Breast epithelium (tissue), 4 donors: ENCODE data around the gene PAQR6. TPM values are rescaled to one million over a fixed set of nuclear protein-coding genes. Genes with fewer than 3 reads are reported as not detected.

Experiments
- DNase-seq, 2 donors: peaks; one replicate each; pipeline ENCODE4 v3.0.0-alpha.2; 2019; ENCODE audit warnings: low spot score in 2 of 2
- H3K27ac ChIP-seq, 2 donors: fragments of 200-600 bp; sonication (generic) in 1 of 2; one replicate each; pipeline ENCODE4 v1.5.1; 2016 to 2019; ENCODE audit warnings: mild to moderate bottlenecking in 1 of 2
- H3K27me3 ChIP-seq, 2 donors: fragments of 200-600 bp; sonication (generic) in 1 of 2; one replicate each; pipeline versions ENCODE4 v1.5.1 to v1.6.0; 2017 to 2019; ENCODE audit warnings: control low read depth in 1 of 2, mild to moderate bottlenecking in 1 of 2
- H3K36me3 ChIP-seq: fragments of 200-600 bp; one replicate; pipeline ENCODE4 v1.5.1; 2019
- H3K4me1 ChIP-seq, 2 donors: fragments of 200-600 bp; sonication (generic); one replicate each; pipeline ENCODE4 v1.5.1; 2016 to 2019; ENCODE audit warnings: control low read depth in 1 of 2
- H3K4me3 ChIP-seq, 3 donors: fragments of 200-600 bp; sonication (generic); 1 replicate in 2 of 3; 2 replicates in 1 of 3; pipeline ENCODE4 v1.5.1; 2016 to 2019; ENCODE audit warnings: mild to moderate bottlenecking in 3 of 3, moderate library complexity in 2 of 3
- H3K9me3 ChIP-seq, 2 donors: fragments of 200-600 bp; sonication (generic) in 1 of 2; one replicate each; pipeline ENCODE4 v1.5.1; 2016 to 2019; ENCODE audit warnings: control low read depth in 1 of 2
- CTCF ChIP-seq, 3 donors: fragments of 450-650 bp; IDR thresholded peaks; one replicate each; pipeline ENCODE4 v1.5.1; 2016 to 2017; ENCODE audit warnings: antibody characterized with exemption in 3 of 3, mild to moderate bottlenecking in 3 of 3, moderate library complexity in 3 of 3
- POLR2A ChIP-seq: fragments of 450-650 bp; IDR thresholded peaks from one replicate; pipeline ENCODE4 v1.6.1; 2016; ENCODE audit warnings: antibody characterized with exemption, mild to moderate bottlenecking, moderate library complexity
- POLR2AphosphoS5 ChIP-seq, 3 donors: sonication (generic); formaldehyde crosslinking; IDR thresholded peaks; one replicate each; pipeline ENCODE4 v1.6.1; 2017; ENCODE audit warnings: antibody characterized with exemption in 3 of 3
- intact Hi-C: fragments of 100-400 bp; cut with DNase I; formaldehyde crosslinking; loops from one replicate; pipeline ENCODE4 v1.15.1; 2023; ENCODE audit warnings: low total_unique reads
- total RNA-seq, 3 donors: library from RNA; depleted of rRNA; stranded (reverse); fragments of >200 nt; gene quantifications; one replicate each; pipeline ENCODE4 v1.1.0, GENCODE V29; 2016

PAQR6 gene
- total RNA-seq, 3 donors from 2014 or later, result 1.8 to 3.9 (median 2.5) TPM

GRCh38 chr1:156194300-156194652 is 53.6 kb downstream of the PAQR6 start:
- no peak for DNase-seq
- H3K4me1 ChIP-seq, result no peaks in the 10 kb centered on the region
- intact Hi-C loops, result no loop called here
- TF ChIP-seq CTCF (IDR thresholded peaks at IDR 0.05) (no peak), POLR2A (no peak), POLR2AphosphoS5 (IDR thresholded peaks at IDR 0.05) (no peak)
- no peaks in the 10 kb centered on the region for H3K27me3 ChIP-seq
- no peaks in the 10 kb centered on the region for H3K9me3 ChIP-seq
- H3K27ac ChIP-seq, result peak overlapping the region; percentile 78 to 85
- H3K4me3 ChIP-seq, result peak overlapping the region; percentile 74 to 93 (median 82)
- no peaks in the 10 kb centered on the region for H3K36me3 ChIP-seq

GRCh38 chr1:156193488-156194299 is 54.2 kb downstream of the PAQR6 start, which contains the start of gene SLC25A44:
TSS of gene SLC25A44 (plus strand) at chr1:156194104. CDS start at chr1:156199848, 5,744 bp downstream.
- no peaks in the 10 kb centered on the region for H3K9me3 ChIP-seq
- DNase-seq, result peak; percentile 95 to 98
- no peaks in the 10 kb centered on the region for H3K27me3 ChIP-seq
- H3K36me3 ChIP-seq, result no peaks in the 10 kb centered on the region
- TF ChIP-seq POLR2A (peak; percentile 76), CTCF (IDR thresholded peaks at IDR 0.05) (peak; percentile 45 to 57 (median 48)), POLR2AphosphoS5 (IDR thresholded peaks at IDR 0.05) (peak; percentile 79 to 94 (median 82))
- H3K27ac ChIP-seq, result peak within 1 kb of the TSS; percentile 78 to 85
- peak within 1 kb of the TSS; percentile 74 to 93 (median 82) for H3K4me3 ChIP-seq
- intact Hi-C loops, result no loop called here
- H3K4me1 ChIP-seq, result no peaks in the 10 kb centered on the region

Other genes with a start within 250 kb of the PAQR6 start
- gene SSR2, start 227.1 kb downstream of the PAQR6 start, total RNA-seq, result 100 to 1,000 TPM; 305 to 407 (median 370) TPM
- gene UBQLN4, start 194.3 kb downstream of the PAQR6 start, total RNA-seq, result 10 to 100 TPM; 22.1 to 27.1 (median 23.3) TPM
- gene LAMTOR2, start 193.3 kb downstream of the PAQR6 start, total RNA-seq, result 10 to 100 TPM; 60.7 to 75.5 (median 69.8) TPM
- gene RAB25, start 186.9 kb downstream of the PAQR6 start, total RNA-seq, result 10 to 100 TPM in 2 of 3 donors, not detected in 1; 40.3 to 68.6 TPM
- gene MEX3A, start 165.6 kb downstream of the PAQR6 start, total RNA-seq, result 1 to 10 TPM in 2 of 3 donors, under 1 TPM in 1; 0.32 to 1.3 (median 1.3) TPM
- 100 to 1,000 TPM; 292 to 367 (median 319) TPM for gene LMNA, start 133.3 kb downstream of the PAQR6 start, total RNA-seq
- 10 to 100 TPM in 1 of 3 donors, 1 to 10 TPM in 2; 1.4 to 21.5 (median 9.2) TPM for gene SEMA4A, start 94.5 kb downstream of the PAQR6 start, total RNA-seq
- 10 to 100 TPM; 10.7 to 23.7 (median 13.8) TPM for gene SLC25A44, start 54.0 kb downstream of the PAQR6 start, total RNA-seq
- gene PMF1, start 35.0 kb downstream of the PAQR6 start, total RNA-seq, result 10 to 100 TPM; 41.4 to 75.2 (median 60.3) TPM
- 1 to 10 TPM in 1 of 3 donors, under 1 TPM in 2; 0.32 to 2.9 (median 0.98) TPM for gene BGLAP, start 5.9 kb downstream of the PAQR6 start, total RNA-seq
- 10 to 100 TPM; 35.7 to 67.8 (median 54.7) TPM for gene SMG5, start 34.8 kb upstream of the PAQR6 start, total RNA-seq
- gene TMEM79, start 36.3 kb upstream of the PAQR6 start, total RNA-seq, result 1 to 10 TPM; 1.3 to 7.8 (median 4.9) TPM
- 10 to 100 TPM; 36.4 to 68.5 (median 40.2) TPM for gene GLMP, start 47.6 kb upstream of the PAQR6 start, total RNA-seq
- under 1 TPM in 1 of 3 donors, not detected in 2; 0.98 TPM for gene VHLL, start 51.3 kb upstream of the PAQR6 start, total RNA-seq
- 100 to 1,000 TPM; 150 to 263 (median 262) TPM for gene CCT3, start 90.2 kb upstream of the PAQR6 start, total RNA-seq
- 1 to 10 TPM in 2 of 3 donors, not detected in 1; 1.4 to 1.5 TPM for gene TSACC, start 90.5 kb upstream of the PAQR6 start, total RNA-seq
- not detected for gene RHBG, start 121.2 kb upstream of the PAQR6 start, total RNA-seq